ENCODE data around the gene ZC3H4. TPM values are rescaled to one million over a fixed set of nuclear protein-coding genes. Genes with fewer than 3 reads are reported as not detected.
A peak's percentile ranks its signal among the peaks of the same experiment; 100 is the strongest.

Gene ZC3H4
- total RNA-seq, 1 experiment from 2014 or later = 51.9 TPM

- peaks cover 57% of the 10 kb centered on the region for H3K79me2 ChIP-seq (ENCODE audit: low read depth)
- no TSS peak for BruUV-seq (replicated peaks)
- peaks cover 11% of the 10 kb centered on the region for H4K20me1 ChIP-seq (ENCODE audit: insufficient read depth)
- H3K27ac ChIP-seq = peak overlapping the region; percentile 84
- peak; percentile 44 to 98 for DNase-seq
- peaks cover 72% of the 10 kb centered on the region for H3F3A ChIP-seq (ENCODE audit: insufficient read depth, low read depth)
- intact Hi-C loops (cut with micrococcal nuclease; ENCODE audit: unreplicated experiment) = loop anchor here (1.0 to 10.0 kb wide), 4 partner anchors 92 to 362 kb away; partner anchors contain the start of gene NAPA
- no peaks in the 10 kb centered on the region for H3K9me3 ChIP-seq (ENCODE audit: insufficient read depth, low read depth)
- H3K4me3 ChIP-seq = peak overlapping the region; percentile 41; the same call in 1 of the 2 replicates
- H3K4me1 ChIP-seq (replicated peaks; ENCODE audit: insufficient read depth) = peaks cover 66% of the 10 kb centered on the region
- TF ChIP-seq, protein P1, sequence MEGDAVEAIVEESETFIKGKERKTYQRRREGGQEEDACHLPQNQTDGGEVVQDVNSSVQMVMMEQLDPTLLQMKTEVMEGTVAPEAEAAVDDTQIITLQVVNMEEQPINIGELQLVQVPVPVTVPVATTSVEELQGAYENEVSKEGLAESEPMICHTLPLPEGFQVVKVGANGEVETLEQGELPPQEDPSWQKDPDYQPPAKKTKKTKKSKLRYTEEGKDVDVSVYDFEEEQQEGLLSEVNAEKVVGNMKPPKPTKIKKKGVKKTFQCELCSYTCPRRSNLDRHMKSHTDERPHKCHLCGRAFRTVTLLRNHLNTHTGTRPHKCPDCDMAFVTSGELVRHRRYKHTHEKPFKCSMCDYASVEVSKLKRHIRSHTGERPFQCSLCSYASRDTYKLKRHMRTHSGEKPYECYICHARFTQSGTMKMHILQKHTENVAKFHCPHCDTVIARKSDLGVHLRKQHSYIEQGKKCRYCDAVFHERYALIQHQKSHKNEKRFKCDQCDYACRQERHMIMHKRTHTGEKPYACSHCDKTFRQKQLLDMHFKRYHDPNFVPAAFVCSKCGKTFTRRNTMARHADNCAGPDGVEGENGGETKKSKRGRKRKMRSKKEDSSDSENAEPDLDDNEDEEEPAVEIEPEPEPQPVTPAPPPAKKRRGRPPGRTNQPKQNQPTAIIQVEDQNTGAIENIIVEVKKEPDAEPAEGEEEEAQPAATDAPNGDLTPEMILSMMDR (conservative IDR thresholded peaks at IDR 0.05) = no peak
- no peak for TF ChIP-seq EZH2 (IDR thresholded peaks at IDR 0.05; ENCODE audit: low read depth)
- no peaks in the 10 kb centered on the region for H3K27me3 ChIP-seq (ENCODE audit: insufficient read depth, low read depth)
- H3K4me2 ChIP-seq = peak overlapping the region; percentile 79
- peaks cover 41% of the 10 kb centered on the region for H3K36me3 ChIP-seq (ENCODE audit: low read depth)
- no peaks in the 10 kb centered on the region for H3K9me2 ChIP-seq (ENCODE audit: insufficient read depth)
- H2AFZ ChIP-seq = no peak overlapping the region
- ChIA-PET CTCF (interaction anchor here (1.5 kb wide), 1 partner anchor 91 kb away, joined by 5 read pairs; no protein-coding TSS in a partner anchor), POLR2A (ENCODE audit: unreplicated experiment) (no interaction called here)
These were observed 39.1 kb upstream of the ZC3H4 start for GRCh38 chr19:47152632-47153031.

DNA sequence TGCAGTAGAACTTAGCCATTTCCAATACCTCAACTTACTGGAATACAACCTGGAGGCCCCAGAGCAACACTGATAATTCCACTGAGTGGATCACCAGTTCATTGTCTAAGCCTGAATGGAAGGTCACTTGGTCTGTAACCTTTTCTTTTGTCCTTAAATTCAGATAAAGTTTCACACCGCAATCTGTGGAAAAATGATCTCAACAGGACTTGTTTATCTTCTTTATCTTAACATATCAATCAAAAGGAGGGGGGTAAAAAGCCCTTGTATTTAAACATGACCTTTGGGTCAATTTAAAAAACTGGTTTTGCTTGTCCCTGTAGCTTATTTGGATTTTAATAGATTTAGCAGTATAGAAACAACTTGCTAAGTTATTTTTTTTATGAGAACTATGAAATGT lies 38.6 kb upstream of the ZC3H4 start:
- ChIA-PET CTCF (interaction anchor here (1.5 kb wide), 1 partner anchor 92 kb away, joined by 5 read pairs; no protein-coding TSS in a partner anchor), POLR2A (ENCODE audit: unreplicated experiment) (interaction anchor here (0.7 kb wide), 1 partner anchor 92 kb away, joined by 3 read pairs; no protein-coding TSS in a partner anchor)
- intact Hi-C loops (cut with micrococcal nuclease; ENCODE audit: unreplicated experiment) = loop anchor here (1.0 to 10.0 kb wide), 4 partner anchors 92 to 363 kb away; partner anchors contain the start of gene NAPA
- Histone ChIP-seq H3K27ac (peak overlapping the region; percentile 84), H3F3A (ENCODE audit: insufficient read depth, low read depth) (peaks cover 68% of the 10 kb centered on the region), H2AFZ (no peak overlapping the region), H3K9me3 (ENCODE audit: insufficient read depth, low read depth) (no peaks in the 10 kb centered on the region), H3K4me3 (peak overlapping the region; percentile 41), H4K20me1 (ENCODE audit: insufficient read depth) (peaks cover 11% of the 10 kb centered on the region), H3K4me2 (peak overlapping the region; percentile 79), H3K79me2 (ENCODE audit: low read depth) (peaks cover 55% of the 10 kb centered on the region), H3K36me3 (ENCODE audit: low read depth) (peaks cover 38% of the 10 kb centered on the region), H3K27me3 (ENCODE audit: insufficient read depth, low read depth) (no peaks in the 10 kb centered on the region), H3K4me1 (replicated peaks; ENCODE audit: insufficient read depth) (peaks cover 61% of the 10 kb centered on the region), H3K9me2 (ENCODE audit: insufficient read depth) (no peaks in the 10 kb centered on the region)
- peak; percentile 18 to 92 for DNase-seq
- TF ChIP-seq EZH2 (IDR thresholded peaks at IDR 0.05; ENCODE audit: low read depth) = no peak
- TF ChIP-seq, protein P1 (conservative IDR thresholded peaks at IDR 0.05) = 0 out of 2 replicates have a peak, but pooled peaks have one; percentile 18
- no TSS peak for BruUV-seq (replicated peaks)

- Histone ChIP-seq H3F3A (ENCODE audit: insufficient read depth, low read depth) (peaks cover 62% of the 10 kb centered on the region), H3K9me2 (ENCODE audit: insufficient read depth) (no peaks in the 10 kb centered on the region), H3K79me2 (ENCODE audit: low read depth) (peaks cover 51% of the 10 kb centered on the region), H3K27ac (peak overlapping the region; percentile 84), H3K4me2 (peak overlapping the region; percentile 79), H2AFZ (no peak overlapping the region), H3K4me1 (replicated peaks; ENCODE audit: insufficient read depth) (peaks cover 56% of the 10 kb centered on the region), H4K20me1 (ENCODE audit: insufficient read depth) (peaks cover 11% of the 10 kb centered on the region), H3K9me3 (ENCODE audit: insufficient read depth, low read depth) (no peaks in the 10 kb centered on the region), H3K36me3 (ENCODE audit: low read depth) (peaks cover 34% of the 10 kb centered on the region), H3K27me3 (ENCODE audit: insufficient read depth, low read depth) (no peaks in the 10 kb centered on the region), H3K4me3 (peak overlapping the region; percentile 41; the same call in 1 of the 2 replicates)
- intact Hi-C loops (cut with micrococcal nuclease; ENCODE audit: unreplicated experiment) = loop anchor here (1.0 to 10.0 kb wide), 4 partner anchors 93 to 363 kb away; partner anchors contain the start of gene NAPA
- TF ChIP-seq, protein P1 (conservative IDR thresholded peaks at IDR 0.05) = no peak
- no peak for TF ChIP-seq EZH2 (IDR thresholded peaks at IDR 0.05; ENCODE audit: low read depth)
- BruUV-seq (replicated peaks) = no TSS peak
- ChIA-PET POLR2A (ENCODE audit: unreplicated experiment) (interaction anchor here (0.7 kb wide), 1 partner anchor 93 kb away, joined by 3 read pairs; no protein-coding TSS in a partner anchor), CTCF (interaction anchor here (1.5 kb wide), 1 partner anchor 92 kb away, joined by 5 read pairs; no protein-coding TSS in a partner anchor)
- no peak for DNase-seq
These were observed 38.1 kb upstream of the ZC3H4 start for GRCh38 chr19:47151627-47152026.

All from PC-9 (cell line).